K562 (cell line): Measurements from ENCODE around the gene CST6. TPM values are rescaled to one million over a fixed set of nuclear protein-coding genes. Genes with fewer than 3 reads are reported as not detected.

ENCODE experiments used
- CBFB ChIP-seq: sonication (generic); formaldehyde crosslinking; IDR thresholded peaks from 2 replicates; pipeline ENCODE4 v1.4.0; 2020; ENCODE audit warnings: mild to moderate bottlenecking, missing genetic modification reagents
- ELF4 ChIP-seq: fragments of 450-650 bp; formaldehyde crosslinking; IDR thresholded peaks from 2 replicates; pipeline ENCODE4 v1.4.0; 2022; ENCODE audit warnings: missing genetic modification characterization
- ETV5 ChIP-seq: sonication (generic); formaldehyde crosslinking; IDR thresholded peaks from 2 replicates; pipeline ENCODE4 v1.4.0; 2020; ENCODE audit warnings: low read depth, mild to moderate bottlenecking, missing genetic modification reagents
- NFIC ChIP-seq: fragments of 450-650 bp; IDR thresholded peaks from 2 replicates; pipeline ENCODE4 v1.6.1; 2017; ENCODE audit warnings: mild to moderate bottlenecking, inconsistent platforms
- NR2C1 ChIP-seq, 2 experiments: fragments of 450-650 bp; IDR thresholded peaks; 2 replicates each; pipeline ENCODE4 v1.6.1; 2017; ENCODE audit warnings: mild to moderate bottlenecking in 2 of 2, antibody characterized with exemption in 1 of 2, inconsistent platforms in 1 of 2, missing compliant biosample characterization in 1 of 2, missing genetic modification characterization in 1 of 2
- PHF20 ChIP-seq: fragments of 450-650 bp; IDR thresholded peaks from 2 replicates; pipeline ENCODE4 v1.6.1; 2018; ENCODE audit not compliant: partially characterized antibody
- PRPF4 ChIP-seq: fragments of 200-400 bp; formaldehyde crosslinking; IDR thresholded peaks from one replicate; pipeline ENCODE4 v1.6.1; 2017; ENCODE audit warnings: low read length, low read depth, mild to moderate bottlenecking; ENCODE audit not compliant: insufficient read depth, poor library complexity, severe bottlenecking
- SIN3A ChIP-seq, 2 experiments: fragments of 150-350 bp in 1 of 2; IDR thresholded peaks; 2 replicates each; pipeline ENCODE4 v1.6.1; 2011 to 2016; ENCODE audit warnings: borderline replicate concordance in 2 of 2, low read depth in 2 of 2, low read length in 2 of 2, mild to moderate bottlenecking in 2 of 2, moderate library complexity in 2 of 2; ENCODE audit not compliant: control insufficient read depth in 1 of 2
- SP2 ChIP-seq: IDR thresholded peaks from 2 replicates; pipeline ENCODE4 v1.6.1; 2011; ENCODE audit warnings: mild to moderate bottlenecking, low read depth, low read length, moderate library complexity; ENCODE audit not compliant: poor library complexity, severe bottlenecking; ENCODE audit errors: extremely low read depth
- ZNF184 ChIP-seq: sonication (generic); formaldehyde crosslinking; IDR thresholded peaks from 2 replicates; pipeline ENCODE4 v1.5.0; 2020; ENCODE audit warnings: missing genetic modification reagents
- ZNF311 ChIP-seq: fragments of 250-450 bp; sonication (Bioruptor Pico); IDR thresholded peaks from 2 replicates; pipeline ENCODE4 v1.4.0; 2020; ENCODE audit warnings: mild to moderate bottlenecking, moderate library complexity
- ZNF436 ChIP-seq: fragments of 250-450, 450-650 bp; sonication (Bioruptor Pico); formaldehyde crosslinking; IDR thresholded peaks from 2 replicates; pipeline ENCODE4 v1.7.0; 2020; ENCODE audit warnings: mild to moderate bottlenecking
- ZNF780A ChIP-seq: fragments of 250-450 bp; sonication (Bioruptor Pico); IDR thresholded peaks from 2 replicates; pipeline ENCODE4 v1.5.0; 2021; ENCODE audit warnings: mild to moderate bottlenecking
- polyA plus RNA-seq, 8 experiments: library from polyadenylated mRNA; depleted of rRNA in 4 of 8; stranded (reverse) in 5 of 8; unstranded in 3 of 8; fragments of >200 nt; fragmentation: Nextera tagmentation in 2 of 8; fragmentation: Illumina TruSeq in 1 of 8; extraction: Ambion mirVana in 2 of 8; extraction: Trizol in 1 of 8; gene quantifications; 2 replicates each; pipeline versions ENCODE4 v1.2.1 to v1.2.3, GENCODE V29; 2011 to 2014; ENCODE audit warnings: inconsistent platforms in 1 of 8, missing spikeins in 1 of 8
- total RNA-seq, 7 experiments: library from RNA; depleted of rRNA in 6 of 7; stranded (reverse); fragments of >200 nt in 6 of 7; fragmentation: Illumina TruSeq in 2 of 7; extraction: Trizol in 2 of 7; gene quantifications; 2 replicates each; pipeline versions ENCODE4 v1.2.1 to v1.2.3, GENCODE V29; 2011 to 2021; ENCODE audit warnings: low replicate concordance in 1 of 7
- TF ChIP-seq, protein P1 (sequence below), 2 experiments: fragments of 250-450 bp in 1 of 2; fragments of 450-650 bp in 1 of 2; sonication (Bioruptor Pico) in 1 of 2; IDR thresholded peaks; 2 replicates each; pipeline versions ENCODE4 v1.6.1 to v1.8.0; 2016 to 2021; ENCODE audit warnings: mild to moderate bottlenecking in 2 of 2, moderate library complexity in 2 of 2, missing compliant biosample characterization in 1 of 2, missing genetic modification characterization in 1 of 2
- TF ChIP-seq, protein P2 (sequence below), 2 experiments: fragments of 450-650 bp; conservative IDR thresholded peaks; 2 replicates each; pipeline ENCODE4 v1.6.1; 2017; ENCODE audit warnings: mild to moderate bottlenecking in 2 of 2, moderate library complexity in 2 of 2
- TF ChIP-seq, protein P3 (sequence below): sonication (generic); formaldehyde crosslinking; IDR thresholded peaks from 2 replicates; pipeline ENCODE4 v1.8.1; 2023; ENCODE audit warnings: mild to moderate bottlenecking, missing genetic modification reagents
- TF ChIP-seq, protein P4 (sequence below): fragments of 250-450 bp; sonication (Bioruptor Pico); IDR thresholded peaks from 2 replicates; pipeline ENCODE4 v1.4.0; 2020; ENCODE audit warnings: mild to moderate bottlenecking, moderate library complexity

The CST6 gene
- total and polyA plus RNA-seq, 9 of the 15 experiments (the other 6 are each of a cell fraction or from before 2014, with no cell fraction given) = not detected

DNA sequence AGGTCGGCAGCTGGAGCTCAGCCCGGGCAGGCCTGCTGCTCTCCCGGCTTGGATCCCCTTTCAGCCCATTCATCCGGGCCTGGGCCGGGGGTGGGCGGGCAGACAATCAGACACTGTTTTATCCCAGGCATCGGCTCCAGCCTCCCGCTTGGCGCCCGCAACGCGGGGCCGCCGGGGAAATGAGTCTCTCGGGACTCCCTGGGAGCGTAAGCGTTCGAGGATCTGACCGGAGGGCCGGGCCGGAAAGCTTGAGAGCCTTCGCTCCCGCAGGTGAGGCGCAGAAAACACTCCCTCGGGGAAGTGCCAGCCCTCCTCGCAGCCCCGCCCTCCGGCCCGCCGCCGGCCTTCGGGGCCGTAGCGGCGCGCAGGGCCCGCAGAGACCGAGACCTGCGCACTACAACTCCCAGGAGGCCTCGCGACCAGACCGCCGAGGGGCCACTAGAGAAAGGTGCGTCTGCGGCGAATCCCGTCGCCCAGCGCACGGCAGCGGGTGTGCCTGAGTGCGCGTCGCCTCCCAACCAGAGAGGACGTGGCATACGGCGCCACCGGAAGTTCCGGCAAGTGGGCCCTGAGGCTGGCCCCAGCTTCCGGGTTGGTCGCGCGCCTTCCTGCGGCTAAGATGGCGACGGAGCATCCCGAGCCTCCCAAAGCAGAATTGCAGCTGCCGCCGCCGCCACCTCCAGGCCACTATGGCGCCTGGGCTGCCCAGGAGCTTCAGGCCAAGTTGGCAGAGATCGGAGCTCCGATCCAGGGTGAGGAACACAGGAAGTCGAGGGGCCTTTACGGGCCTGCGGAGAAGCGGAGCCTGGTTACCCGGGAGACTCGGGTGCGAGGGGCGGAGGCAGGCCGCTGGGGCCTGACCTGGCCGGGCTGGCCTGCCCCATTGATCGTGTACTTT, 40.2 kb downstream of the CST6 start, which contains the start of gene SF3B2 (continued):
- TF ChIP-seq, protein P1, sequence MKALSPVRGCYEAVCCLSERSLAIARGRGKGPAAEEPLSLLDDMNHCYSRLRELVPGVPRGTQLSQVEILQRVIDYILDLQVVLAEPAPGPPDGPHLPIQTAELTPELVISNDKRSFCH (CRISPR knock-in tag; IDR thresholded peaks at IDR 0.05) = no peak
- TF ChIP-seq, protein P1 (tag; IDR thresholded peaks at IDR 0.05) = peak; percentile 48; the same call in 1 of the 2 replicates
- TF ChIP-seq ZNF780A (CRISPR knock-in tag) = no peak
- TF ChIP-seq, protein P2, sequence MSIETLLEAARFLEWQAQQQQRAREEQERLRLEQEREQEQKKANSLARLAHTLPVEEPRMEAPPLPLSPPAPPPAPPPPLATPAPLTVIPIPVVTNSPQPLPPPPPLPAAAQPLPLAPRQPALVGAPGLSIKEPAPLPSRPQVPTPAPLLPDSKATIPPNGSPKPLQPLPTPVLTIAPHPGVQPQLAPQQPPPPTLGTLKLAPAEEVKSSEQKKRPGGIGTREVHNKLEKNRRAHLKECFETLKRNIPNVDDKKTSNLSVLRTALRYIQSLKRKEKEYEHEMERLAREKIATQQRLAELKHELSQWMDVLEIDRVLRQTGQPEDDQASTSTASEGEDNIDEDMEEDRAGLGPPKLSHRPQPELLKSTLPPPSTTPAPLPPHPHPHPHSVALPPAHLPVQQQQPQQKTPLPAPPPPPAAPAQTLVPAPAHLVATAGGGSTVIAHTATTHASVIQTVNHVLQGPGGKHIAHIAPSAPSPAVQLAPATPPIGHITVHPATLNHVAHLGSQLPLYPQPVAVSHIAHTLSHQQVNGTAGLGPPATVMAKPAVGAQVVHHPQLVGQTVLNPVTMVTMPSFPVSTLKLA (conservative IDR thresholded peaks at IDR 0.05) = peak; percentile 72 to 89
- TF ChIP-seq SP2 = peak; percentile 15
- TF ChIP-seq ELF4 (CRISPR knock-in tag) = peak; percentile 89; the same call in 1 of the 2 replicates
- no peak for TF ChIP-seq ZNF436 (CRISPR knock-in tag)
- TF ChIP-seq NFIC = 0 out of 2 replicates have a peak, but pooled peaks have one; percentile 5
- peak; percentile 88 for TF ChIP-seq CBFB (CRISPR knock-in tag)
- TF ChIP-seq NR2C1 (IDR thresholded peaks at IDR 0.05) = peak; percentile 63; the same call in 1 of the 2 replicates
- TF ChIP-seq NR2C1 (tag; IDR thresholded peaks at IDR 0.05) = peak; percentile 69
- peak; percentile 87 to 94; a peak in 3 of 4 replicates for TF ChIP-seq SIN3A (IDR thresholded peaks at IDR 0.05; ENCODE audit: borderline replicate concordance in 2 of 2, control insufficient read depth in 1 of 2, low read depth in 2 of 2, low read length in 2 of 2)
- no peak for TF ChIP-seq ZNF311
- TF ChIP-seq PRPF4 = no peak
- TF ChIP-seq, protein P3, sequence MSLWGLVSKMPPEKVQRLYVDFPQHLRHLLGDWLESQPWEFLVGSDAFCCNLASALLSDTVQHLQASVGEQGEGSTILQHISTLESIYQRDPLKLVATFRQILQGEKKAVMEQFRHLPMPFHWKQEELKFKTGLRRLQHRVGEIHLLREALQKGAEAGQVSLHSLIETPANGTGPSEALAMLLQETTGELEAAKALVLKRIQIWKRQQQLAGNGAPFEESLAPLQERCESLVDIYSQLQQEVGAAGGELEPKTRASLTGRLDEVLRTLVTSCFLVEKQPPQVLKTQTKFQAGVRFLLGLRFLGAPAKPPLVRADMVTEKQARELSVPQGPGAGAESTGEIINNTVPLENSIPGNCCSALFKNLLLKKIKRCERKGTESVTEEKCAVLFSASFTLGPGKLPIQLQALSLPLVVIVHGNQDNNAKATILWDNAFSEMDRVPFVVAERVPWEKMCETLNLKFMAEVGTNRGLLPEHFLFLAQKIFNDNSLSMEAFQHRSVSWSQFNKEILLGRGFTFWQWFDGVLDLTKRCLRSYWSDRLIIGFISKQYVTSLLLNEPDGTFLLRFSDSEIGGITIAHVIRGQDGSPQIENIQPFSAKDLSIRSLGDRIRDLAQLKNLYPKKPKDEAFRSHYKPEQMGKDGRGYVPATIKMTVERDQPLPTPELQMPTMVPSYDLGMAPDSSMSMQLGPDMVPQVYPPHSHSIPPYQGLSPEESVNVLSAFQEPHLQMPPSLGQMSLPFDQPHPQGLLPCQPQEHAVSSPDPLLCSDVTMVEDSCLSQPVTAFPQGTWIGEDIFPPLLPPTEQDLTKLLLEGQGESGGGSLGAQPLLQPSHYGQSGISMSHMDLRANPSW = 0 out of 2 replicates have a peak, but pooled peaks have one; percentile 17
- TF ChIP-seq ETV5 = peak; percentile 95
- TF ChIP-seq ZNF184 (CRISPR knock-in tag) = peak; percentile 86; the same call in 1 of the 2 replicates
- TF ChIP-seq, protein P4, sequence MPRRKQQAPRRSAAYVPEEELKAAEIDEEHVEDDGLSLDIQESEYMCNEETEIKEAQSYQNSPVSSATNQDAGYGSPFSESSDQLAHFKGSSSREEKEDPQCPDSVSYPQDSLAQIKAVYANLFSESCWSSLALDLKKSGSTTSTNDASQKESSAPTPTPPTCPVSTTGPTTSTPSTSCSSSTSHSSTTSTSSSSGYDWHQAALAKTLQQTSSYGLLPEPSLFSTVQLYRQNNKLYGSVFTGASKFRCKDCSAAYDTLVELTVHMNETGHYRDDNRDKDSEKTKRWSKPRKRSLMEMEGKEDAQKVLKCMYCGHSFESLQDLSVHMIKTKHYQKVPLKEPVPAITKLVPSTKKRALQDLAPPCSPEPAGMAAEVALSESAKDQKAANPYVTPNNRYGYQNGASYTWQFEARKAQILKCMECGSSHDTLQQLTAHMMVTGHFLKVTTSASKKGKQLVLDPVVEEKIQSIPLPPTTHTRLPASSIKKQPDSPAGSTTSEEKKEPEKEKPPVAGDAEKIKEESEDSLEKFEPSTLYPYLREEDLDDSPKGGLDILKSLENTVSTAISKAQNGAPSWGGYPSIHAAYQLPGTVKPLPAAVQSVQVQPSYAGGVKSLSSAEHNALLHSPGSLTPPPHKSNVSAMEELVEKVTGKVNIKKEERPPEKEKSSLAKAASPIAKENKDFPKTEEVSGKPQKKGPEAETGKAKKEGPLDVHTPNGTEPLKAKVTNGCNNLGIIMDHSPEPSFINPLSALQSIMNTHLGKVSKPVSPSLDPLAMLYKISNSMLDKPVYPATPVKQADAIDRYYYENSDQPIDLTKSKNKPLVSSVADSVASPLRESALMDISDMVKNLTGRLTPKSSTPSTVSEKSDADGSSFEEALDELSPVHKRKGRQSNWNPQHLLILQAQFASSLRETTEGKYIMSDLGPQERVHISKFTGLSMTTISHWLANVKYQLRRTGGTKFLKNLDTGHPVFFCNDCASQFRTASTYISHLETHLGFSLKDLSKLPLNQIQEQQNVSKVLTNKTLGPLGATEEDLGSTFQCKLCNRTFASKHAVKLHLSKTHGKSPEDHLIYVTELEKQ (CRISPR knock-in tag) = no peak
- TF ChIP-seq PHF20 = peak; percentile 94
